AG10803 (cell line): ENCODE data around the gene RIC8B.

Experiments
- DNase-seq: peaks from one replicate; pipeline ENCODE4 v3.0.0; 2010; ENCODE audit warnings: low read depth
- H3K4me3 ChIP-seq: 2 replicates; pipeline ENCODE4 v1.5.1; 2011; ENCODE audit warnings: mild to moderate bottlenecking, low read length, control low read depth
- TF ChIP-seq, protein P1 (sequence below): conservative IDR thresholded peaks from 2 replicates; pipeline ENCODE4 v1.5.1; 2011; ENCODE audit warnings: mild to moderate bottlenecking, low read length, control low read depth, inconsistent platforms

RIC8B gene

GRCh38 chr12:106934277-106934676, 159.8 kb downstream of the RIC8B start:
- no peak for DNase-seq
- no peak overlapping the region for H3K4me3 ChIP-seq
- TF ChIP-seq, protein P1, sequence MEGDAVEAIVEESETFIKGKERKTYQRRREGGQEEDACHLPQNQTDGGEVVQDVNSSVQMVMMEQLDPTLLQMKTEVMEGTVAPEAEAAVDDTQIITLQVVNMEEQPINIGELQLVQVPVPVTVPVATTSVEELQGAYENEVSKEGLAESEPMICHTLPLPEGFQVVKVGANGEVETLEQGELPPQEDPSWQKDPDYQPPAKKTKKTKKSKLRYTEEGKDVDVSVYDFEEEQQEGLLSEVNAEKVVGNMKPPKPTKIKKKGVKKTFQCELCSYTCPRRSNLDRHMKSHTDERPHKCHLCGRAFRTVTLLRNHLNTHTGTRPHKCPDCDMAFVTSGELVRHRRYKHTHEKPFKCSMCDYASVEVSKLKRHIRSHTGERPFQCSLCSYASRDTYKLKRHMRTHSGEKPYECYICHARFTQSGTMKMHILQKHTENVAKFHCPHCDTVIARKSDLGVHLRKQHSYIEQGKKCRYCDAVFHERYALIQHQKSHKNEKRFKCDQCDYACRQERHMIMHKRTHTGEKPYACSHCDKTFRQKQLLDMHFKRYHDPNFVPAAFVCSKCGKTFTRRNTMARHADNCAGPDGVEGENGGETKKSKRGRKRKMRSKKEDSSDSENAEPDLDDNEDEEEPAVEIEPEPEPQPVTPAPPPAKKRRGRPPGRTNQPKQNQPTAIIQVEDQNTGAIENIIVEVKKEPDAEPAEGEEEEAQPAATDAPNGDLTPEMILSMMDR: no peak
